ENCODE data around the gene RAB11FIP2.

GRCh38 chr10:117956972-117957371 lies 89.8 kb downstream of the RAB11FIP2 start:
- TF ChIP-seq CTCF (IDR thresholded peaks at IDR 0.05; ENCODE audit: control extremely low read depth in 1 of 3, insufficient read depth in 1 of 3, low read depth in 1 of 3, low read length in 3 of 3) (no peak), SIX5 (IDR thresholded peaks at IDR 0.05; ENCODE audit: low read depth, low read length) (no peak), JUN (IDR thresholded peaks at IDR 0.05; ENCODE audit: low read depth, low read length) (no peak), POLR2A (IDR thresholded peaks at IDR 0.05; ENCODE audit: control extremely low read depth in 1 of 2, low read depth in 2 of 2, low read length in 2 of 2) (no peak), POLR2AphosphoS5 (IDR thresholded peaks at IDR 0.05; ENCODE audit: low read depth, low read length) (no peak), NRF1 (IDR thresholded peaks at IDR 0.05; ENCODE audit: low read depth, low read length) (no peak), YY1 (IDR thresholded peaks at IDR 0.05; ENCODE audit: low read depth, low read length) (no peak), HDAC2 (IDR thresholded peaks at IDR 0.05; ENCODE audit: borderline replicate concordance in 1 of 2, low read depth in 2 of 2, low read length in 2 of 2) (no peak), EZH2 (IDR thresholded peaks at IDR 0.05; ENCODE audit: low read depth, low read length, severe bottlenecking) (no peak), JUND (IDR thresholded peaks at IDR 0.05; ENCODE audit: low read length) (no peak), SP4 (IDR thresholded peaks at IDR 0.05; ENCODE audit: low read length) (no peak), SP1 (IDR thresholded peaks at IDR 0.05; ENCODE audit: low read depth, low read length) (no peak), ZNF274 (IDR thresholded peaks at IDR 0.05; ENCODE audit: borderline replicate concordance, extremely low read depth, low read length) (no peak), KDM1A (IDR thresholded peaks at IDR 0.05; ENCODE audit: borderline replicate concordance, low read length) (no peak)
